ENCODE measurements around the gene MRPL58.

- no peak for TF ChIP-seq CTCF (tag by site-specific recombination; IDR thresholded peaks at IDR 0.05)
- no peak for TF ChIP-seq ZNF600 (tag by site-specific recombination; IDR thresholded peaks at IDR 0.05)
- no peak for TF ChIP-seq ZNF175 (tag by site-specific recombination; IDR thresholded peaks at IDR 0.05)
- TF ChIP-seq PATZ1 (tag by site-specific recombination; IDR thresholded peaks at IDR 0.05), result no peak
- TF ChIP-seq ZNF645 (tag by site-specific recombination; IDR thresholded peaks at IDR 0.05), result no peak
- no peak for TF ChIP-seq ZNF10 (tag by site-specific recombination; IDR thresholded peaks at IDR 0.05)
- TF ChIP-seq ZFP3 (tag by site-specific recombination; IDR thresholded peaks at IDR 0.05; ENCODE audit: low read depth), result no peak
- TF ChIP-seq ZBTB44 (tag by site-specific recombination; IDR thresholded peaks at IDR 0.05), result no peak
Measured at GRCh38 chr17:74990581-74991105, 21.8 kb upstream of the MRPL58 start.
